Cortex of kidney (tissue), 1 donor: ENCODE data around the gene RAF1.
"Not testable (repeated sequence)": the region's sequence is repeated elsewhere in the genome, so short reads cannot be mapped to it uniquely, and the experiment has no call there.

Source experiments
- DNase-seq: peaks from one replicate; lab custom pipeline; 2025; lab: John Stamatoyannopoulos, UW

The RAF1 gene

DNA sequence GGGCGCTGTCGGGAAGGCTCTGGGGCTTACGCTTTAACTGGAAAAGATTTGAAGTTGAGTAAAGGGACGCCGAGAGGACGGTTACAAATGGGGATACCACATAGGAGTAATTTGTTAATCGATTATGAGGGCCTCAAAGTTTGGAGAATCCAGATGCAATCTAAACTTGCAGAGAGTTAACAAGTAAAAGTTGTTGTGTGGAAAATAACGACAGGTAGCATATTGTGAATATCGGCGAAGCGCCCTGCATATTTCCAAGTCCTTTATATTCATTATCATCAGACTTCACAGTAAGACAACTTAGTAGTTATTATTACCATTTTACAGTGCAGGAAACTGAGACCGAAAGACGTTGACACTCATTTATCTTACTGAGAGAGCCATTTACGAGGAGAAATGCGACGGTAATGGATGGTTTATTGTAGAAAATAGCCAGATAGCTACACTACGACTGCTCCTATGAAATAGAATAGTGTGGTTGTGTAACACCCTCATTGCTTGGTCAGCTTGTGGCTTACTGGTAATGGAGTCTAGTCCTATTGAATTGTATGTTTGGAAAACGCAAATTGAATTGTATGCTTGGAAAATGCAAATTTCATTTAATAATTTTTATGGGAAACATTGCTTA, 106.3 kb downstream of the RAF1 start:
- no peak for DNase-seq

DNA sequence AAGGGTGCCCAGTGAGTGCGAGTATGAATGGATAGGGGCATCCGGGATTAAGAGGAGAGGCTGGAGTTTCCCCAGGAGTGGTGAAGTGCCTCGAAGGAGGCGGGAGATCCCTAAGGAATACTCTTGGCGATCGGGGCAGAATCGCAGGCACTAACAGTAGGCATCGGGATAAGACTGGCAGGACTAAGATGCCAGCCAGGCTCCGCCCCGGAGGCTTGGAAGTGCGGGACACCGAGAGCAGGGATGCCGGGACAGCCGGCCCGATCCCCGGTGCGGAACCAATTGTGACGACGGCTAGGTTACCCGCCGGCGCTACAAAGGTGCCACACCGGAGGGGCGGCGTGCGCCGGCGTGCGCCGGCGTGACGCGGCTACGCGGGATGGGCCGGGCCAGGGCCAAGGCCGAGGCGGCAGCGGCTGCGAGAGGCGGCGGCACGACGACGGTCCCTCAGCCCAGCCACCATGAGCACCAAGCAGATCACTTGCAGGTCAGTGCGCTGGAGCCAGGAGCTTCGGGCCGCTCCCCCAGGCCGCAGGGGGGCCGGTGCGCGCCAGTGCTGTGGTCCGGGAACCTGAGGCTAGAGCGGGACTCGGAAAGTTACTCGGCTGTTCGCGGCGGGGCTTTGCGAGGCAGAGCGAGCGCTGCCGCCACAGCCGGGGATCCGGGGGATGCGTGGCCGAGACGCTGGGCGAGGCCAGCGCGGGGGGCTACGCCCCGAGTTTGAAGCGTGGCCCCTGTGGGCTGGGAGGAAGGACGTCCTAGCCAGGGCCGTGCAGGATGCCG, 107.0 kb downstream of the RAF1 start, which contains the start of gene MKRN2:
Gene MKRN2 (plus strand): TSS at position 398 of the 783 bp plus-strand sequence. CDS start 64 bp downstream, at position 462.
- no peak for DNase-seq

DNA sequence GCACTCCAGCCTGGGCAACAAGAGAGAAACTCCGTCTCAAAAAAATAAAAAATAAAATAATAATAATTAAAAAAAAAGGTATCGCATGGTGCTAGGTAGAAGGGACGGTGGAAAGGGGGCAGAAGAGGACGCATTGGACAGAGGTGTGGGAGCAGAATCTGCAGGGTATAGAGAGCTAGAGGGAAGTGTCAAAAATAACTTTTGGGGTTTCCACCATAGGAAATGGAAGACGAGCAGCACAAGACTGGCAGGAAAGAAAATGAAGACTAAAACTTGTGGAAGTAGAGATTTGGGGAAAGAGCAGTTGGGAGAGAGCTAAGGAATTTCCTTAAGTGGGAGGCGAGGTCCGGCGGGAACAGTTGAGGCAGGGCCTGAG, 107.6 kb downstream of the RAF1 start:
- DNase-seq: no peak

DNA sequence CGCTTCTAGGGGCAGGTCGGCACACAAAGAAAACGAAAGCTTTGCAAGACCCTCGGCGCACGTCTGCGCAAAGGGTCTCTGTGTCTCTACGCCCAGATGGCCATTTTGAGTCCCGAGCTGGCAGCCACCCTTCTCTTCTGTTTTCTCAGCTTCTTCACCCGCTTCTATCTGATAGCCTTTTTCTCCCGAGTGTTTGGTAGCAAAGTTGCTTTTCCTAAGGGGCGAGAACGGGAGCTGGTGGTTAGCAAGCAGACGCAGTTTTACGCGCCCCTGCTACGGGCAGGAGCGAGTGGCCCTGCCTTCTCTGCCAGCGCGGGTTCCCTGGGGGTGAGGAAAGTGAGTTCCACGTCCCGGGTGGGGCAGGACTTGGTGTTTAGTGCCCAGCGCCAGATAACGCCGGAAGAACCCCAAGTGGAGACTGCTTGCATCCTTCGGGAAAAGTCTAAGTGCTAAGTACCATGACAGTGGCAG, 110.0 kb downstream of the RAF1 start:
- no peak for DNase-seq

DNA sequence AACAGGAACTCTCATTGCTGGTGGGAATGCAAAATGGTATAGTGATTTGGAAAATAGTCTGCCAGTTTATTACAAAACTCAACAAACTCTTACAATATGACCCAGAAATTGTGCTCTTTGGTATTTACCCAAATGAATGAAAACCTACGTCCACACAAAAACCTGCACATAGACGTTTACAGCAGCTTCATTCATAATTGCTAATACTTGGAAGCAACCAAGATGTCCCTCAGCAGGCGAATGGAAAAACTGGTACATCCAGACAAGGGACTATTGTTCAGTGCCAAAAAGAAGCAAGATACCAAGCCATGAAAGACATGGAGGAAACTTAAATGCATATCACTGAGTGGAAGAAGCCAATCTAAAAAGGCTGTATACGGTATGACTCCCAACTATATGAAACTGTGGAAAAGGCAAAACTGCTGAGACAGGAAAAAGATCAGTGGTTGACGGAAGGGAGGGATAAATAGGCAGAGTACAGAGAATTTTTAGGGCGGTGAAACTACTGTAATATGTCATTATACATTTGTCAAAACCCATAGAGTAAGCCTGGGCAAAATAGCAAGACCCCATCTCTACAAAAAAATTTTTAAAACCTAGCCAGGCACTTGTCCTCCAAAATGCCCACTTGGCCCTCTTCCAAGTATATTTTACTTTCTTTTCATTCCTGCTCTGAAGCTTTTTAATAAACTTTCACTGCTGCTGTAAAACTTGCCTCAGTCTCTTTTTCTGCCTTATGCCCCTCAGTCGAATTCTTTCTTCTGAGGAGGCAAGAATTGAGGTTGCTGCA, 113.8 kb downstream of the RAF1 start:
- no peak for DNase-seq

DNA sequence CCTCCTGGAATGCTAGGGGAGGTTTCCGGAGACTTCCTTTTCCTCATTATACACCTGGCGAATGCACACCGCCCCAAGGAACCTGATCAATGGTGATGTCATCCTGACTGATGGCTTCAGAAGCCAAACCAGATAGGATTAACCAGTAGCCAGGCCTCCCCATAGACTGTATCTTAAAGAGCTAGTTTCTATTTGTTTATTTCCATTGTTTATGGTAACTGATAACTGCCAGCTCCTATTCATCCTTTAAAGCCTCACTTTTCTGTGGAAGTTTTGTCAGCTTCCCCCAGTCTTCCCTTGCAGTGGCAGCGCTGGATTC, 118.5 kb downstream of the RAF1 start, which contains the start of gene MKRN2OS:
Gene MKRN2OS (minus strand): TSS at position 27 of the 319 bp plus-strand sequence. CDS start 35 bp downstream, outside the sequence.
- DNase-seq: no peak

DNA sequence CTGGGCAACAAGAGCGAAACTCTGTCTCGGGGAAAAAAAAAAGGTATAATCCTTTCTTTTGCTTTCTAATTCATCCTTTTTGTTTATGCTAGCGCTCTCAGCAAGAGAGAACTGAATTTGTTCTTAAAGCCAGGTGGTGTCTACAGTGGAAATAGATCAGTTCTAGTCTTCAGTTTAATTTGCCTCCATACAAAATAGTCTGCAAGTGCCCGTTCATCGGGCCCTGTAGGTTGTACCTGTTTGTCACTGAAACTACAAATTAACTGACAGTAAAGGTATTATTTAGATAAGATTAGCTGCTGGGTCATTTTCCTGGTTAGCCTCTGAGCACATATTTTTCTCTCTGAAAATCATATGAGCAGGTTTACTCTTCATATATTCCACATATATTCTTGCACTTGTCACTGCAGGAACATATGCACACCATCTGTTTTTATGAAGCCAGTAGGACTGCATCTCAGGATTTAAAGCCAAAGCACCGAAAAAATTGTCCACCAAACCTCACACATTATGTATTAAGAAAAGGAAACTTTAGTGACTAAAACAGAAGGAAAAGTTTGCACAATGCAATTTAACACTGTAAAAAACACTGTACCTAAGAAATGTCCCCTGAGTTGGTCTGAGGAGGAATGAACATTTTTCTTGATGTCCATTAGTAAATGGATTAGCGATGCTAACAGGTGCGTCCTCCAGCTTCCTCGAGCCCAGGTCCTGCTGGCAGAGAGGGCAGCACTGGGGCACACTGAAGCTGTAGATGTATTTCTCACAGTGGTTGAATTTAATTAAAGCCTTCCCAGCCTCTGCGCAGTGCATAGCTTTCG, 119.1 kb downstream of the RAF1 start:
- DNase-seq: no peak

DNA sequence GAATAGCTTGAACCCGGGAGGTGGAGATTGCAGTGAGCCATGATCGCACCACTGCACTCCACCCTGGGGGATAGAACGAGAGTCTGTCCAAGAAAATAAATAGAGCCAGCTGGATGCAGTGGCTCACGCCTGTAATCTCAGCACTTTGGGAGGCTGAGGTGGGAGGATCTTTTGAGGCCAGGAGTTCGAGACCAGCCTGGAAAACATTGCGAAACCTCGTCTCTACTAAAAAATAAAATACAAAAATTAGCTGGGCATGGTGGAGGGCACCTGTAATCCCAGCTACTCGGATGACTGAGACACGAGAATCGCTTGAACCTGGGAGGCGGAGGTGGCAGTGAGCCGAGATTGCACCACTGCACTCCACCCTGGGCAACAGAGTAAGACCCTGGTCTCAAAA, 120.4 kb downstream of the RAF1 start:
- not testable (repeated sequence) for DNase-seq

DNA sequence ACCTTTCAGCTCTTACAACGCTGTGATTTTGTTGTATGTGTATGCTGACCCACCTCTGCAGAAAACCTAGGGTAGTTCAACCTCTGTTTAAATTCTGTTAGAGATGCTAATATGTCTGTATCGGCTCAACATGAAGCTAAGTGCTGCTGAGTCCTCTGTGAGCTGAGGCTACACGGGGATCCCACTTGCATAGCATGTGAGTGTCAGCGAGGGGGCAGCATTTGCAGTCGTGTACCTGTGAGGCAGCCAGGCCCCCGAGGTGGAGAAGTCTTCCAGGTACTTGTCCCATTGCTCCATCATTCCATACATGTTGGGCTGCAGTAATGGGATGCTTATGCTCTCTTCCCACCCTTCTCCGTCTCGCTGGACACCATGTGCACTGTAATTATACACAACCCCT, 122.3 kb downstream of the RAF1 start:
- no peak for DNase-seq

DNA sequence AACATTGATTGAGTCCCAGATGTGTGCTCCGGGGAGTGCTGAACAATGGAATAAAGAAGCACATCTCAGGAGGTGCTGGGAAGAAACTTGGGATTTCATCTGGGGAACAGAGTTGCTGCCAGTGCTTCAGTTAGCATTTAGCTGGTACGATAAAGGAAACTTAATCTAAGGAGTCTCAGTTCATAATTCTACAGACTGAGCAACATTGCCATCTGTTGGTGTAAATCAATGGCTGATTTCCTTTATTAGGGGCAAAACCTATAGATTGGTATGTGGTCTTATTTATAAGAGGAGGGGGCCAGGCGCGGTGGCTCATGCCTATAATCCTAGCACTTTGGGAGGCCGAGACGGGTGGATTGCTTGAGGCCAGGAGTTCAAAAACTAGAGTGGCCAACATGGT, 127.5 kb downstream of the RAF1 start:
- no peak for DNase-seq
